CD4-positive, alpha-beta T cell treated with Interleukin-4 for 1 hour (primary cell): ENCODE data around the gene RABL3.
"Not testable (repeated sequence)": the region's sequence is repeated elsewhere in the genome, so short reads cannot be mapped to it uniquely, and the experiment has no call there.

Experiments used
- DNase-seq, 2 donors: peaks; one replicate each; pipeline ENCODE4 v3.0.0-alpha.2; 2020 to 2022

The RABL3 gene, protein sequence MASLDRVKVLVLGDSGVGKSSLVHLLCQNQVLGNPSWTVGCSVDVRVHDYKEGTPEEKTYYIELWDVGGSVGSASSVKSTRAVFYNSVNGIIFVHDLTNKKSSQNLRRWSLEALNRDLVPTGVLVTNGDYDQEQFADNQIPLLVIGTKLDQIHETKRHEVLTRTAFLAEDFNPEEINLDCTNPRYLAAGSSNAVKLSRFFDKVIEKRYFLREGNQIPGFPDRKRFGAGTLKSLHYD

DNA sequence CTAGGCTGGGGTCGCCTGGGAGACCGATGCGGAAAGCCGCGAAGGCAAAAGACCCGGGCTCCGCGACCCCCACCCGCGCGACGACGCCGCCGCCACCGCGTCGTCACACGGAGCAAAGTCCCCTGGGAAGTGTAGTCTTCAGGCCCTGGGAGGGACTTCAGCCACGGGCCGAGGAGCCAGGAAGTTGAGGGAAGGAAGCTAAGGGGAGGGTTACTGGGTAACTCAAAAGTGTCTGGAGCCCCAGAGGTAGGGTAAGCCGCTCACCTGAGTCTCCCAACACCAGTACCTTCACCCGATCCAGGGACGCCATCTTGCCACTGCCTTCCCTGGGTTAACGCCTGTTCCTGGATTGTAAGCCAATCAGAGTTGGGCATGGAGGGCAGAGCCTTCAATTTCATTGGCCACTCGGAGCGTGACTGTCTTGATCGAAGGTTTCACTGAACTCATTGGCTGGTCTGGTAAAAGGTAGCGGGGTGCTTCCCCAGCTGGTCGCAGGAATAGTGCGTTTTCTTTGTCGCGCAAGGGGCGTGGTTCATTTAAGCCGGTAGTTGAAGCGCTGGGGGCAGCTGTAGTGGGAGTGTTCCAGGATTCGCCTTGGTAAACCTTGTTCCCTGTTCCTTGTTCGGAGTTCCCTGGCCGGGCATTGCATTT lies at the start of gene RABL3, which contains the start of gene GTF2E1:
Gene RABL3, minus strand, starts transcription at position 319 of the 651 bp plus-strand sequence. Its CDS starts 9 bp downstream, at position 310.
Gene GTF2E1, plus strand, starts transcription at position 547 of the 651 bp plus-strand sequence. CDS start 7,809 bp downstream, outside the sequence.
- peak; percentile 98 to 99 for DNase-seq

DNA sequence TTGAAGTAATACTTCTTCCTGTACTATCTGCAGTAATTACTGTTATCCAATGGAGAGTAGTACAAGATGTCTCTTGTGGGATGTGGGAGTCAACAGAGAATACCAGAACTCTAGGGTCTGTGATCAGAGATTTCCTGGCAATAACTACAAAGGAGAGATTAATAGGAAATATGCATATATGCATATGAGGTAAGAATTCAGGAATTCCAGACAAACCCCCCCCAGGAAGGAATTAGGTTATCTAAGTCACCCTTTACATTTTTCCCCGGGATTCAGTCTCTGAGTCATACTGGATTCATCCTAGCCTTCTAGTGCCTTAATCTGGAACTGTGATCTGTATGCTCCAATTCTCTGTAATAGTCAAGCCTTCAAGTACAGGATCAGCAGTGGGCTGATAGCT lies 49.6 kb upstream of the RABL3 start:
- DNase-seq: no peak

DNA sequence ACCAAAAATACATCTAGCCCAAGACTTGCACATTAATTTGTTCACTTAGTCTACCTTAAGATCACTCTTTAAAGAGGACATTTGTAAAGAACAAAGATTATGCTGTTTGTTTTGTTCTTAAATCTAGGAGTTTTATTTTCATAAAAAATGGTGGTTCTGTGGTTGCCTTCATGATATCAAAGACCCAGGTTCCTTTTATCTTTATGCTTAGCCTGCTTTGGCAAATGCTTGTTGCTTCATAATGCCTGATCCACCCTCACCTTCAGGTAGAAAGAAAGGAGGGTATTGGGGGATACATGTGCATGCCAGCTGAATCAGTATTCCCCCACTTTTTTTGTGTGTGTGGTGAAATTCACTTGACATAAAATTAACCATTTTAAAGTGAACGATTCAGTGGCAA lies 48.7 kb upstream of the RABL3 start:
- no peak for DNase-seq

GRCh38 chr3:120785832-120786231 lies 43.5 kb upstream of the RABL3 start:
- not testable (repeated sequence) for DNase-seq

- peak in 1 of 2 donors; percentile 11 for DNase-seq
These were observed 38.7 kb upstream of the RABL3 start for GRCh38 chr3:120780977-120781376.

GRCh38 chr3:120778776-120779175 lies 36.5 kb upstream of the RABL3 start:
- DNase-seq: no peak

DNA sequence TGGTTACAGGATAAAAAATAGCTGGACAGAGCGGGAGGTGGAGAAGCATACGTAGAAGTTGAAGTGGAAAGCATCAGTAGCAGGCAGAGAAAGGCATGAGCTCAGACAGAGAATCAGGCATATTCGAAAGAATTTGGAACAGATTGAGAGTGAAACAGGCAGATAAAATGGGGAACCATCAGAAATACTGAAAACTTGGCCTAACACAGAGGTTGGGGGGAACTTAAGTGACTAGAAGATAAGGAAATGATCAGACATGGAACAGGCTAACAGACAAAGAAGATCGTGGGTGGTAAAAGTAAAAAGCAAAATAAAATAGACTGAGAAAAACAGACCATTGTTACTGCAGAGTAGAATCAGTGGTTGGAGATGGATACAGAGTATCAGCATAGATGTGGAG lies 33.1 kb upstream of the RABL3 start:
- no peak for DNase-seq

- DNase-seq: no peak
These were observed 31.6 kb upstream of the RABL3 start for GRCh38 chr3:120773932-120774331.

DNA sequence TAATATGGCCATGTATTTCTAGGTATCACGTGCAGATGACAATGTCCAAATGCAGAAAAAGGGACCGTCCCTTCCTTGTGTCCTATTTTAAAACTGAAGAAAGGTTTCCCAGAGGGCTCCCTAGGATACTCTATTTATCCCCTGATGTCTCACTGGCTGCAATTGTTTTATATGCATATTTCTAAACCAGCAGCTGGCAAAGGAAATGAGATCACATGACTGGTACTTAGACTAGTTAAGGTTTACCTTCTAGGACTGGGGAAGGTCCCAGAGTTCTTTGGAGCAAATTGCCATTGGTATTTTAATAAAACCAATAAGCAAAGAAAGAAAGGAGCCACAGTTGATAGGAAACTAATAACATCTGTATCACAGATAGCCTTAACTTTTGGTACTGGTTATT lies 29.8 kb upstream of the RABL3 start:
- DNase-seq: no peak

GRCh38 chr3:120770891-120771290 lies 28.6 kb upstream of the RABL3 start:
- no peak for DNase-seq

- no peak for DNase-seq
These were observed 27.1 kb upstream of the RABL3 start for GRCh38 chr3:120769436-120769835.

- no peak for DNase-seq
These were observed 24.8 kb upstream of the RABL3 start for GRCh38 chr3:120767106-120767505.

DNA sequence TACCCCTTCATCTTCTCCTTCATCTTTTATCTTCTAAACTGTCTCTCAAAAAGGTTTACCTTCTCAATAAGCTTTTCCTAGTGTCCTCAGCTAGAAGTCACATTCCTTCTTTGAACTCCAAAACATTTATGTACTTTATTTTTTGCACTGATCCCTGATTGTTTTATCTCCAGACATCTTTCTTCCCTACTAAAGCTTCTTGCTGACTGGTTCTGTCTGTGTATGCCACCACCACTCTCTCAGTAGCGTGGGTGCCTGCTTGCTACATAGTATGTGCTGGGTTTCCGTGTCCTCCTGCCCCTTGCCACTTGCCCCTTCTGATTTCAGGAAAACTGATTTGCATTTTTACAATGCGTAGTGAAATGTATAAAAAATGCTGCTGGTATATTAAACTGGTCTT lies 24.3 kb upstream of the RABL3 start:
- no peak for DNase-seq

GRCh38 chr3:120765830-120766493 lies 23.6 kb upstream of the RABL3 start:
- no peak for DNase-seq

GRCh38 chr3:120764206-120764605 lies 21.9 kb upstream of the RABL3 start:
- DNase-seq: no peak

DNA sequence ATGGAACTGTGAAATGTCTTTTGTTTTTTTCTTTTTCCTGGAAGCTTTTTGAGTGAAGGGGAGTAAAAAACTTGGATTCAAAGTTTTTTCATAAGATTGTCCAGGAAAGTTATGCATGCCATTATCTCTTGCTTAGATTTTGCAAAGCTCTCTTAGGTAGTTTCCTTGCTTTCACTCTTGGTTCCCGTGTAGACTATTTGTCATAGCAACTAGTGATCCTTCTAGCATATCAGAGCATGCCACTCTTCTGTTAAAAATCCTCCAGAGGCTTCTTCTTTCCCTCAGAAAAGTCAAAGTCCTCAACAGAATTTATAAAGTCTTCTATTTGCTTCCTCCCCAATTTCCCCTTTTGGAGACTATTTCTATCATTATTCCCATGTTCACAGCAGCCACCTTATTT lies 21.3 kb upstream of the RABL3 start:
- no peak for DNase-seq

- DNase-seq: no peak
These were observed 20.3 kb upstream of the RABL3 start for GRCh38 chr3:120762615-120763014.

DNA sequence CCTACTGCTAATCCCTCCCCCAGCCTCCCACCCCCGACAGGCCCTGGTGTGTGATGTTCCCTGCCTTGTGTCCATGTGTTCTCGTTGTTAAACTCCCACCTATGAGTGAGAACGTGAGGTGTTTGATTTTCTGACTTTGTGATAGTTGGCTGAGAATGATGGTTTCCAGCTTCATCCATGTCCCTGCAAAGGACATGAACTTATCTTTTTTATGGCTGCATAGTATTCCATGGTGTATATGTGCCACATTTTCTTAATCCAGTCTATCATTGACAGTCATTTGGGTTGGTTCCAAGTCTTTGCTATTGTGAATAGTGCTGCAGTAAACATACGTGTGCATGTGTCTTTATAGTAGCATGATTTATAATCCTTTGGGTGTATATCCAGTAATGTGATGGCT lies 16.2 kb upstream of the RABL3 start:
- DNase-seq: not testable (repeated sequence)

- no peak for DNase-seq
These were observed 13.7 kb upstream of the RABL3 start for GRCh38 chr3:120756061-120756460.

DNA sequence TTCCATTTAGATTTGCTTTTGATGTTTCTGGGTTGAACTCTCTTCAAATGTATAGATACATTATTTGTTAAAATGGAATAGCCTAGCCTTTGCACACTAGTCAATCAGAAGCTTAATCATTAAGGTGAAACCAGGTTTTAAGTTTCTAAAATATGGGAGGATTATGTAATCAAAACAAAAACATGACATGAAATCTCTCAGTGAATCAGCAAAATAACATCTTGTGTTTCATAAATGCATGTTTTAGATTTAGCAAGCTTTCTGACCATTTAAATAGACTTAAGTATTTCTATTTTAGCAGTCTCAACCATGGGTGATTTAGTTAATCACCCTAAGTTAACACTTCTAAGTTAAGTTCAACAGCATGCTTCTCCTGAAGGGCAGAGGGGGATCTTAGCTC lies 11.5 kb upstream of the RABL3 start:
- no peak for DNase-seq

GRCh38 chr3:120752865-120753264 lies 10.5 kb upstream of the RABL3 start:
- DNase-seq: no peak

- no peak for DNase-seq
These were observed 9.9 kb upstream of the RABL3 start for GRCh38 chr3:120752230-120752629.

DNA sequence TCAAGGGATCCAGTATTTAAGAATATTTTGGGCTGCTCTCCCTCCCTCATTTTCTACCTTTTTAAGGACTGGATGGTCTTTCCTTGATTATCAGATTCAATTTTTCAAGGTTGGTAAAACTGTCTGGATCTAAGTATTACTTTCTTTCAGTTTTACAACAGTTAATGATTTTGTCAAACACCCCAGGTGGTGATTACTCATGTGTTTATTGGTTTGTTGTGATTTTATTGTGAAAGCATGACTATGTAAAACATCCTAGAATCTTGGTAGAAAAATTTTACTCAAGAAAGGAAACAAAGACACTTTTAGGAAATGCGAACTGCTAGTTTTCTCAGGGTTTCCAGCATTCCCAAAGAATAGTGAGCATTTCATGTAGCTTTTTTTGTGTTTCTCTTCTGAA lies 7.5 kb upstream of the RABL3 start:
- DNase-seq: no peak

DNA sequence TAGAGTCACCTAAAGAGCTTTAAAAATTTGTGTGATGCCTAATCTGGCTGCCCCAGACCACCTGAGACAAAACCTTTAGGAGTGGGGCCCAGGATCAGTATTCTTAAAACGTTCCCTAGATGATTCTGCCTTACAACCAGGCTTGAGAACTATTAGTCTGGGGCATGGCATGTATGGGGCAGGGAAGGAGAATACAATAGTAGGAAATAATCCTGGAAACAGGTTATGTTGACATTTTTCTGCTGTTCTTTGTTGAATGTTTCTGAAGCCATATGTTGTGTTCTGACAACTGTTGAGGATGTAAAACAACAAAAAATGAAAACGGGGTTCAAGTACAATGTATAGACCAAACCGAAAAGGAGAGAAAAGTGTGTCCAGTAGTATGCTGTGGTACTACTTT lies 3.1 kb upstream of the RABL3 start:
- no peak for DNase-seq
